Inflammatory macrophage treated with lipopolysaccharide for 4 hours (primary cell): ENCODE data around the gene FIBIN.
"Not testable (repeated sequence)": the region's sequence is repeated elsewhere in the genome, so short reads cannot be mapped to it uniquely, and the experiment has no call there.

Experiments used
- DNase-seq: peaks from one replicate; pipeline ENCODE4 v3.0.0-alpha.2; 2020

FIBIN gene

GRCh38 chr11:26993965-26994457 lies at the start of gene FIBIN:
Gene FIBIN (plus strand): TSS chr11:26994112. CDS start chr11:26994527, 415 bp downstream.
- no peak for DNase-seq

- no peak for DNase-seq
These were observed 48.8 kb upstream of the FIBIN start for GRCh38 chr11:26944866-26945664.

- no peak for DNase-seq
These were observed 47.6 kb upstream of the FIBIN start for GRCh38 chr11:26946257-26946716.

GRCh38 chr11:26947379-26947844 lies 46.5 kb upstream of the FIBIN start:
- no peak for DNase-seq

- DNase-seq, result no peak
These were observed 45.8 kb upstream of the FIBIN start for GRCh38 chr11:26947904-26948639.

GRCh38 chr11:26948881-26949280 lies 45.0 kb upstream of the FIBIN start:
- DNase-seq, result no peak

- DNase-seq, result no peak
These were observed 44.1 kb upstream of the FIBIN start for GRCh38 chr11:26949846-26950245.

- no peak for DNase-seq
These were observed 43.6 kb upstream of the FIBIN start for GRCh38 chr11:26950260-26950719.

DNA sequence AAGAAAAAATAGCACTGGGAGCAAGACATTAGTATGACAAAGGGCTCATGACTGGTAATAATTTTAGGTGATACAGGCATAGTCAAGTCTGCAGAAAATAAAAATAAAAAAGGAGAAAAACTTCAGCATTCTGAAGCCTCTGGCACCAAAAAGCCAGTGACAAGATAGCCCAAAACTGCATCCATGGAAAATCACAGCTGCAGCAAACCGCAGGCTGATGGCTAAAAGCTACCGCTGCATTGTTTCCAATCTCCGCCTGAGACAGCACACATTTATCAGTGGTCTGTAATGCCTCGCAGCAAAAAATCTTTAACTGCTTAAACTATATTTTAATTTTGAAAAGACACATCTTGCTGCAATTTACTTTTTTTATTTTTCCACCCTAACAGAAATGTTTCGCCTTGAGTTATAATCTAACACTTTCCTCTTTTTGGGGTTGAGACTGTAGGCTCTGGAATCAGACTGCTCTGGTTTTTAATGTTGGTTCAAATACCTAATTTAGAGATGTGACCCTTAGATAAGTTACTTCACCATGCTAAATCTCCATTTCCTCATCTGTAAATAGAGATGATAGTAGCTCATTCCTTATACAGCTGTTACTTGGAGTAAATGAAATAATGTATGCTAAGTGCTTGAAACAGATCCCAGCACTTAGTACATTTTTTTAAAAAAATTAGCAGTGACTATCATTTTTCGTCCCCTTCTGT lies 42.0 kb upstream of the FIBIN start:
- no peak for DNase-seq

- no peak for DNase-seq
These were observed 40.0 kb upstream of the FIBIN start for GRCh38 chr11:26953770-26954392.

GRCh38 chr11:26958005-26958701 lies 35.8 kb upstream of the FIBIN start:
- DNase-seq, result no peak

DNA sequence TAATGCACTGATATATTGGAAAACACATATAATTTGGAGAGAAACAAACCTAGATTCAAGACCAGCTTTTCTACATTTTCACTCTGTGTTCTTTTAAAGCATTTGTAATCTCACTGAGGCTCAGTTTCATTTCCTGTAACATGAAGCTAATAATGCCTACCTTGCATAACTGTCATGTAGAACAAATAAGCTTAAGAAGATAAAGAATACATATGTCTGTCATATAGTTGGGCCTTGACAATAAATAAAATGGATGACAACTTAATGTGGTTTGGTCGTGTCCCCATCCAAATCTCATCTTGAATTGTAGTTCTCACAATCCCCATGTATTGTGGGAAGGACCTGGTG lies 35.2 kb upstream of the FIBIN start:
- DNase-seq, result no peak

- DNase-seq, result no peak
These were observed 33.6 kb upstream of the FIBIN start for GRCh38 chr11:26960281-26960680.

DNA sequence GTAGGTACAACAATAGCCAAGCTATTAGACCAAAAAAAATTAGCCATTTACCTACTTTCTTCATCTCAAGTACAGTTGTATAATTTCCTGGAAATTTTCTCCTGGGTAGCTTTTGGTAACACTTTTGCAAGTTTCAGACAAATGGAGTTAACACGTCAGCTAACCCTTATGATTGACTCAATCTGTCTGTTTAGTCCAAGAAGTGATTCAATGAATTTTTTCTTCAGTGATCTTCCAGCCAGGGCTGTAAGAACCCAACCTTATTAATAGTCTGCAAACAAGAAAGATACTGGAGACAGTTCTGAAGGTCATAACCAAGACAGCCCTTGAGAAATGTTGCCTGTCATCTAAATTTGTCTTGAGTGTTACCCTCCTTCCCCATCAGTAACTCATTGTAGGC lies 30.1 kb upstream of the FIBIN start:
- no peak for DNase-seq

GRCh38 chr11:26964339-26964738 lies 29.6 kb upstream of the FIBIN start:
- DNase-seq, result no peak

DNA sequence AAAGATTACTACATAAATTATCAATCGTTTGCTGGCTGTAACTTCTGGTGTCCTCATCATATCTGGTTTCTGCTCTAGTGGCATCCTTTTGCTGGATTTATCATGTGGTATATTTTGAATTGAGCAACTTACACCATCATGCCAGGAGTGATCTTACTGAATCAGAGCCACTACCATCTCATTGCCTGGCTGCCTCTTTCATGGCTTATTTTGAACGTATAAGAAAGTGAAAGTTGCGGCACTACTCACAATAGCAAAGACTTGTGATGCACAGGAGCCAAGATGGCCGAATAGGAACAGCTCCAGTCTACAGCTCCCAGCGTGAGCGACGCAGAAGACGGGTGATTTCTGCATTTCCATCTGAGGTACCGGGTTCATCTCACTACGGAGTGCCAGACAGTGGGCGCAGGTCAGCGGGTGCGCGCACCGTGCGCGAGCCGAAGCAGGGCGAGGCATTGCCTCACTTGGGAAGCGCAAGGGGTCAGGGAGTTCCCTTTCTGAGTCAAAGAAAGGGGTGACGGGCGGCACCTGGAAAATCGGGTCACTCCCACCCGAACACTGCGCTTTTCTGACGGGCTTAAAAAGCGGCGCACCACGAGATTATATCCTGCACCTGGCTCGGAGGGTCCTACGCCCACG lies 28.9 kb upstream of the FIBIN start:
- DNase-seq, result not testable (repeated sequence)

GRCh38 chr11:26971961-26972360 lies 22.0 kb upstream of the FIBIN start:
- DNase-seq, result no peak

GRCh38 chr11:26974069-26974783 lies 19.7 kb upstream of the FIBIN start:
- no peak for DNase-seq

- no peak for DNase-seq
These were observed 18.9 kb upstream of the FIBIN start for GRCh38 chr11:26974996-26975395.

- no peak for DNase-seq
These were observed 17.5 kb upstream of the FIBIN start for GRCh38 chr11:26976389-26976788.

GRCh38 chr11:26977209-26977608 lies 16.7 kb upstream of the FIBIN start:
- DNase-seq, result not testable (repeated sequence)
